ENCODE results near the gene SH2D3A. TPM values are rescaled to one million over a fixed set of nuclear protein-coding genes. Genes with fewer than 3 reads are reported as not detected.

Gene SH2D3A
- total RNA-seq, 2 donors from 2014 or later: 34.2 to 44.3 TPM

- Histone ChIP-seq H3K27ac (no peak overlapping the region), H3K4me1 (no peaks in the 10 kb centered on the region), H3K4me3 (no peak overlapping the region), H3K27me3 (no peaks in the 10 kb centered on the region), H3K9me3 (no peaks in the 10 kb centered on the region), H3K9ac (ENCODE audit: low read depth in 2 of 2, low read length in 2 of 2) (no peak overlapping the region), H3K36me3 (no peaks in the 10 kb centered on the region)
- no peak for TF ChIP-seq CTCF (IDR thresholded peaks at IDR 0.05)
- intact Hi-C loops (cut with DNase I): no loop called here
- DNase-seq: no peak
Measured at GRCh38 chr19:6713773-6714692, 53.2 kb downstream of the SH2D3A start.

- Histone ChIP-seq H3K9me3 (no peaks in the 10 kb centered on the region), H3K4me3 (no peak overlapping the region), H3K27me3 (no peaks in the 10 kb centered on the region), H3K4me1 (no peaks in the 10 kb centered on the region), H3K27ac (no peak overlapping the region), H3K36me3 (no peaks in the 10 kb centered on the region), H3K9ac (ENCODE audit: low read depth in 2 of 2, low read length in 2 of 2) (no peak overlapping the region)
- TF ChIP-seq CTCF (IDR thresholded peaks at IDR 0.05): no peak
- DNase-seq: no peak
- intact Hi-C loops (cut with DNase I): no loop called here
Measured at GRCh38 chr19:6712692-6713670, 54.3 kb downstream of the SH2D3A start.

GRCh38 chr19:6712231-6712630 is 55.0 kb downstream of the SH2D3A start:
- Histone ChIP-seq H3K36me3 (no peaks in the 10 kb centered on the region), H3K9me3 (no peaks in the 10 kb centered on the region), H3K27ac (no peak overlapping the region), H3K9ac (ENCODE audit: low read depth in 2 of 2, low read length in 2 of 2) (no peak overlapping the region), H3K27me3 (no peaks in the 10 kb centered on the region), H3K4me1 (no peaks in the 10 kb centered on the region), H3K4me3 (no peak overlapping the region)
- no peak for DNase-seq
- no peak for TF ChIP-seq CTCF (IDR thresholded peaks at IDR 0.05)
- intact Hi-C loops (cut with DNase I): no loop called here

GRCh38 chr19:6711605-6712004 is 55.6 kb downstream of the SH2D3A start:
- no peak overlapping the region for H3K27ac ChIP-seq

More at GRCh38 chr19:6711605-6712004, 55.6 kb downstream of the SH2D3A start:
- Histone ChIP-seq H3K4me1 (no peaks in the 10 kb centered on the region), H3K27me3 (no peaks in the 10 kb centered on the region), H3K36me3 (no peaks in the 10 kb centered on the region), H3K9ac (ENCODE audit: low read depth in 2 of 2, low read length in 2 of 2) (no peak overlapping the region), H3K9me3 (no peaks in the 10 kb centered on the region), H3K4me3 (no peak overlapping the region)
- intact Hi-C loops (cut with DNase I): no loop called here
- TF ChIP-seq CTCF (IDR thresholded peaks at IDR 0.05): no peak
- no peak for DNase-seq
